Measurements from ENCODE around the gene PAOX.
A peak's percentile ranks its signal among the peaks of the same experiment; 100 is the strongest.

Gene PAOX

GRCh38 chr10:133355266-133355665 is 23.8 kb upstream of the PAOX start:
- 0 out of 2 replicates have a peak, but pooled peaks cover 5% of the 10 kb centered on the region for H4K20me1 ChIP-seq (ENCODE audit: insufficient read depth, low read length)
- TF ChIP-seq EZH2 (IDR thresholded peaks at IDR 0.05; ENCODE audit: borderline replicate concordance, low read depth, low read length, severe bottlenecking) (no peak), CTCF (IDR thresholded peaks at IDR 0.05; ENCODE audit: borderline replicate concordance, extremely low read depth, low read length, poor library complexity, severe bottlenecking) (no peak)
- no peak overlapping the region for H2AFZ ChIP-seq (ENCODE audit: low read depth, low read length)
- no peak overlapping the region for H3K4me3 ChIP-seq (ENCODE audit: low read depth in 1 of 2, low read length in 2 of 2)
- no peaks in the 10 kb centered on the region for H3K9me3 ChIP-seq (ENCODE audit: insufficient read depth, low read length, severe bottlenecking)
- no peaks in the 10 kb centered on the region for H3K27me3 ChIP-seq (ENCODE audit: insufficient read depth, low read length, poor library complexity)
- no peak for DNase-seq
- H3K27ac ChIP-seq (ENCODE audit: low read length) = no peak overlapping the region
- no peak for ATAC-seq (ENCODE audit: insufficient read depth, low read depth)
- no peak overlapping the region for H3K9ac ChIP-seq (ENCODE audit: low read depth, low read length)
- no peaks in the 10 kb centered on the region for H3K79me2 ChIP-seq (ENCODE audit: insufficient read depth, low read length)
- H3K36me3 ChIP-seq (ENCODE audit: insufficient read depth, low read length) = no peaks in the 10 kb centered on the region
- no peak overlapping the region for H3K4me2 ChIP-seq (ENCODE audit: insufficient read depth, low read length)
- peaks cover 11% of the 10 kb centered on the region for H3K4me1 ChIP-seq (ENCODE audit: insufficient read depth, low read length)

- H3K9ac ChIP-seq (ENCODE audit: low read depth, low read length) = no peak overlapping the region
- H3K4me1 ChIP-seq (ENCODE audit: insufficient read depth, low read length) = peaks cover 11% of the 10 kb centered on the region
- H3K27ac ChIP-seq (ENCODE audit: low read length) = no peak overlapping the region
- H2AFZ ChIP-seq (ENCODE audit: low read depth, low read length) = no peak overlapping the region
- 0 out of 2 replicates have a peak, but pooled peaks cover 5% of the 10 kb centered on the region for H4K20me1 ChIP-seq (ENCODE audit: insufficient read depth, low read length)
- TF ChIP-seq CTCF (IDR thresholded peaks at IDR 0.05; ENCODE audit: borderline replicate concordance, extremely low read depth, low read length, poor library complexity, severe bottlenecking) (no peak), EZH2 (IDR thresholded peaks at IDR 0.05; ENCODE audit: borderline replicate concordance, low read depth, low read length, severe bottlenecking) (no peak)
- H3K79me2 ChIP-seq (ENCODE audit: insufficient read depth, low read length) = no peaks in the 10 kb centered on the region
- DNase-seq (no peak), ATAC-seq (ENCODE audit: insufficient read depth, low read depth) (no peak)
- no peaks in the 10 kb centered on the region for H3K9me3 ChIP-seq (ENCODE audit: insufficient read depth, low read length, severe bottlenecking)
- no peaks in the 10 kb centered on the region for H3K27me3 ChIP-seq (ENCODE audit: insufficient read depth, low read length, poor library complexity)
- H3K4me2 ChIP-seq (ENCODE audit: insufficient read depth, low read length) = no peak overlapping the region
- H3K4me3 ChIP-seq (ENCODE audit: low read depth in 1 of 2, low read length in 2 of 2) = no peak overlapping the region
- H3K36me3 ChIP-seq (ENCODE audit: insufficient read depth, low read length) = no peaks in the 10 kb centered on the region
These were observed 23.1 kb upstream of the PAOX start for GRCh38 chr10:133355991-133356390.

- H3K9ac ChIP-seq (ENCODE audit: low read depth, low read length) = peak overlapping the region; percentile 60
- 0 out of 2 replicates have a peak, but pooled peaks cover 5% of the 10 kb centered on the region for H4K20me1 ChIP-seq (ENCODE audit: insufficient read depth, low read length)
- peaks cover 11% of the 10 kb centered on the region for H3K4me1 ChIP-seq (ENCODE audit: insufficient read depth, low read length)
- no peaks in the 10 kb centered on the region for H3K79me2 ChIP-seq (ENCODE audit: insufficient read depth, low read length)
- DNase-seq (no peak), ATAC-seq (ENCODE audit: insufficient read depth, low read depth) (no peak)
- H3K36me3 ChIP-seq (ENCODE audit: insufficient read depth, low read length) = no peaks in the 10 kb centered on the region
- peak overlapping the region; percentile 79 for H3K4me2 ChIP-seq (ENCODE audit: insufficient read depth, low read length)
- no peak overlapping the region for H2AFZ ChIP-seq (ENCODE audit: low read depth, low read length)
- H3K4me3 ChIP-seq (ENCODE audit: low read depth in 1 of 2, low read length in 2 of 2) = peak overlapping the region; percentile 27 to 66; a peak in 3 of 4 replicates
- TF ChIP-seq EZH2 (IDR thresholded peaks at IDR 0.05; ENCODE audit: borderline replicate concordance, low read depth, low read length, severe bottlenecking) (no peak), CTCF (IDR thresholded peaks at IDR 0.05; ENCODE audit: borderline replicate concordance, extremely low read depth, low read length, poor library complexity, severe bottlenecking) (no peak)
- H3K27ac ChIP-seq (ENCODE audit: low read length) = no peak overlapping the region
- H3K27me3 ChIP-seq (ENCODE audit: insufficient read depth, low read length, poor library complexity) = no peaks in the 10 kb centered on the region
- H3K9me3 ChIP-seq (ENCODE audit: insufficient read depth, low read length, severe bottlenecking) = no peaks in the 10 kb centered on the region
These were observed 22.3 kb upstream of the PAOX start for GRCh38 chr10:133356549-133357284.

All from DND-41 (cell line).